Measurements from ENCODE around the gene TCF7. TPM values are rescaled to one million over a fixed set of nuclear protein-coding genes. Genes with fewer than 3 reads are reported as not detected.

TCF7 gene
- total RNA-seq, 4 donors from 2014 or later = 0.94 to 1.4 (median 1.1) TPM

DNA sequence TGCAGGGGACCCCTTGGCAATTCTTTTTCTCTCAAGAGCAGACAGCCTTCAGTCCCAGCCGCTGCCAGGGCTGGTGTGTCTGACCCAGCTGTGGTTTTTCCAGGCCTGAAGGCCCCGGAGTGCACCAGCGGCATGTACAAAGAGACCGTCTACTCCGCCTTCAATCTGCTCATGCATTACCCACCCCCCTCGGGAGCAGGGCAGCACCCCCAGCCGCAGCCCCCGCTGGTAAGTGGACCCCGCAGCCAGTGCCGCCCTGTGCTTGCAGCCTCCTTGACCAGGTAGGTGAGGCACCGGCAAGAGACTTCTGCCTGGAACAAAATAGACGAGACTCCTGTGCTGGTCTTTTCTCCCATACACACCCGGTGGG is 1.3 kb downstream of the TCF7 start:
- ATAC-seq = no peak
- TF ChIP-seq, protein P1, sequence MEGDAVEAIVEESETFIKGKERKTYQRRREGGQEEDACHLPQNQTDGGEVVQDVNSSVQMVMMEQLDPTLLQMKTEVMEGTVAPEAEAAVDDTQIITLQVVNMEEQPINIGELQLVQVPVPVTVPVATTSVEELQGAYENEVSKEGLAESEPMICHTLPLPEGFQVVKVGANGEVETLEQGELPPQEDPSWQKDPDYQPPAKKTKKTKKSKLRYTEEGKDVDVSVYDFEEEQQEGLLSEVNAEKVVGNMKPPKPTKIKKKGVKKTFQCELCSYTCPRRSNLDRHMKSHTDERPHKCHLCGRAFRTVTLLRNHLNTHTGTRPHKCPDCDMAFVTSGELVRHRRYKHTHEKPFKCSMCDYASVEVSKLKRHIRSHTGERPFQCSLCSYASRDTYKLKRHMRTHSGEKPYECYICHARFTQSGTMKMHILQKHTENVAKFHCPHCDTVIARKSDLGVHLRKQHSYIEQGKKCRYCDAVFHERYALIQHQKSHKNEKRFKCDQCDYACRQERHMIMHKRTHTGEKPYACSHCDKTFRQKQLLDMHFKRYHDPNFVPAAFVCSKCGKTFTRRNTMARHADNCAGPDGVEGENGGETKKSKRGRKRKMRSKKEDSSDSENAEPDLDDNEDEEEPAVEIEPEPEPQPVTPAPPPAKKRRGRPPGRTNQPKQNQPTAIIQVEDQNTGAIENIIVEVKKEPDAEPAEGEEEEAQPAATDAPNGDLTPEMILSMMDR (IDR thresholded peaks at IDR 0.05) = no peak
- TF ChIP-seq POLR2A (IDR thresholded peaks at IDR 0.05) = no peak
- no peak for TF ChIP-seq EP300 (IDR thresholded peaks at IDR 0.05)
- no peak for TF ChIP-seq POLR2AphosphoS5 (IDR thresholded peaks at IDR 0.05)
- WGBS, 2 donors (ENCODE audit: low coverage in 1 of 2) = 100% methylated on average over 1 of the region's 13 CpGs; no CpG with 5 or more reads in 1 of the 2 donors
- H3K36me3 ChIP-seq = no peaks in the 10 kb centered on the region
- no peaks in the 10 kb centered on the region for H3K9me3 ChIP-seq
- H3K27me3 ChIP-seq = peaks cover 31% of the 10 kb centered on the region
- no peak overlapping the region for H3K27ac ChIP-seq
- peak overlapping the region in 1 of 2 donors; percentile 61 for H3K4me3 ChIP-seq
- H3K4me1 ChIP-seq = peaks cover 0 to 24% (median 9%) of the 10 kb centered on the region in 3 donors

DNA sequence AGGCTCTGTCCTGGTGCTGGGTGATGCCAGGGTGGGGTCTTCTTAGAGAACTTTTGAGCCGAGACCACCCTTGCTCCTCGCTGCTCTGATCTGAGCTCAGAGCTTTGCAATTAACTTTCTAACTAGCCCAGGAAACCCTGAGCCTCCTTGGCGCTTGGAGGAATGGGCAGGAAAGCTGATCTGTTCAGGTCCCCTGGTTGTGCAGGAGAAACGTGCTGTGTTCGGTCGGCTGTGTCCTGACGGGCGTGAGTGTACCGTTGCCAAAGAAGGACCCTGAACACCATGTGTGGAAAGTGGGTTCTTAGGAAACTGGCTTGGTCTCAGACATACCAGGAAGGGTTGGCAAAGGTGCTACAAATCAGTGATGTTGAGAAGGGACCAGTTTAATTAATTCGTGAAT is 1.8 kb downstream of the TCF7 start:
- Histone ChIP-seq H3K9me3 (no peaks in the 10 kb centered on the region), H3K4me1 (peaks cover 0 to 24% (median 9%) of the 10 kb centered on the region in 3 donors), H3K4me3 (no peak overlapping the region), H3K27ac (no peak overlapping the region), H3K36me3 (no peaks in the 10 kb centered on the region), H3K27me3 (peaks cover 26% of the 10 kb centered on the region)
- 80 to 89% methylated on average over 1 of the region's 10 CpGs for WGBS, 2 donors (ENCODE audit: low coverage in 1 of 2)
- TF ChIP-seq POLR2A (IDR thresholded peaks at IDR 0.05) = no peak
- TF ChIP-seq, protein P1 (IDR thresholded peaks at IDR 0.05) = no peak
- no peak for TF ChIP-seq POLR2AphosphoS5 (IDR thresholded peaks at IDR 0.05)
- TF ChIP-seq EP300 (IDR thresholded peaks at IDR 0.05) = no peak
- no peak for ATAC-seq

DNA sequence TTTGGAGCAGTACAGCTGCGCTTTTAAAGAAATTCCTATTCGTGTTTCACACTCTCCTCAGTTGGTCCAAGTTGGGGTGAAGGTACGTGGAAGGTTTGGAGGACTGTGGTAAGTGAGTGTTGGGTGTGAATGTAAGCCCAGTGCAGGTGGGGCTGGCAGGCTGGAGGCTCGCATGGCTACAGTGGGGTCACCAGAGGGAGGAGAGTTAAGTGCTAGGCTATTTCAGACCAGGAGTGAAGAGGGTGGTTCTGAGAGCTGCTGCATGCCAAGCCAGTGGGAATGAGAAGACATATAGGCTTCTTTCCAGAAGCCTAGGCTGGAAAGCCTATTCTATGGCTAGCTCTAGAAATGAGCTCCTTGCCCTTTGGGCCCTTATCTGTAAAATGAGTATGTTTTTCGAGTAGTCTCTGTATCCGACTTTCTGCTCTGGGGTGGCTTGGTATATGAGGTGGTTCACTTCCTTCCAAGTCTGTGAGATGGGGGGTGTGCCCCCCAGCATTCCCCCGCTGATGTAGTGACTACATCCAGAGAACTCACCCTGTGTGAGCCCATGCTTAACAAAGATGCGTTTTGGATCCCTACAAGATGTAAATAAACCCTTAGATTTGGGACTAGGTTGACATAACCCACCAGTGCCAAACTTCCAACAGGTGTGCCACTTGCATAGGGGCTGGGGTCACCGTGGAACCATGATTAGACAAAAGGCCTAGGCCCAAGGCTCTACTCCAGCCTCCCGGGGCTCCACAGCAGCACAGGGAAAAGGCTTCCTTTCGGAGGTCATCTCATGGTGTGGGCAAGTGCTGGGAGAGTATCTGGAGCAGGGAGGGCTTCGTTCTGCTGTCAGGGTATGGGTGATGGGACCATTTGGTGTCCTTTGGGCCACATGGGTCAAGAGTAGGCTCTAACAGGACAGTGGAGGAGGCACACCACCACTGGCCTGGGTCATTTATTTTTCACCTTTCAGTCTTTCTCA is 2.6 kb downstream of the TCF7 start:
- Histone ChIP-seq H3K4me3 (no peak overlapping the region), H3K27ac (no peak overlapping the region), H3K36me3 (no peaks in the 10 kb centered on the region), H3K4me1 (peaks cover 0 to 24% (median 9%) of the 10 kb centered on the region in 3 donors), H3K9me3 (no peaks in the 10 kb centered on the region), H3K27me3 (peaks cover 18% of the 10 kb centered on the region)
- 92 to 100% methylated on average over 5 to 6 of the region's 12 CpGs for WGBS, 2 donors (ENCODE audit: low coverage in 1 of 2)
- ATAC-seq = no peak
- TF ChIP-seq POLR2AphosphoS5 (IDR thresholded peaks at IDR 0.05) = no peak
- TF ChIP-seq, protein P1 (IDR thresholded peaks at IDR 0.05) = no peak
- no peak for TF ChIP-seq POLR2A (IDR thresholded peaks at IDR 0.05)
- TF ChIP-seq EP300 (IDR thresholded peaks at IDR 0.05) = no peak

DNA sequence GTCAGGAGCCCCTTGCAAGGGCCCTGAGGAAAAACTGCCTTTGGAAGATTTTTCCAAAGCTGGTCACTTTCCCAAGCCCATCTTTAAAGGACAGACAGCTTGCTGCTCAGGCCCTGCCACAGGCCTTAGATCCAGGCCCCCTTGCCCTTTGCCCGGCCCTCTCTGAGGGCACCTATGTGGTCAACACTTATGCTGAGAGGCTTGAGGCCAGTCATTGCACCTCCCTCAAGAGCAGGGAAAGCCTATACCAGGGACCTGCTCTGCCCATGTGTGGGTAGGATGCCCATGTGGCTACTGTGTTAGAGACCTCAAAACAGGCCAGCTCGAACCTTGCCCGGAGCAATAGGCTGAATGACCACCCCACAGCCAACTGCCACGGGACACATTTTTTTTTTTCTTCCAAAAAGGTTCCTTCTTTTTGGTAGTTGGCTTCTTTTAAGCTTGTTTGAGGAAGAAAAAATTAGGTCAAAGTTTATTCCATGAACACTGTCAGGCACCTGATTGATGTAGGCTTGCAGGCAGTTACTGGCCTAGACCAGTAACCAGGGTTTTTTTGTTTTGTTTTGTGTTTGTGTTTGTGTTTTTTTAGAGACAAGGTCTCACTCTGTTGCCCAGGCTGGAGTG is 3.8 kb downstream of the TCF7 start:
- Histone ChIP-seq H3K36me3 (no peaks in the 10 kb centered on the region), H3K27ac (no peak overlapping the region), H3K4me1 (peaks cover 0 to 20% (median 6%) of the 10 kb centered on the region in 3 donors), H3K4me3 (no peak overlapping the region), H3K27me3 (peaks cover 5% of the 10 kb centered on the region), H3K9me3 (no peaks in the 10 kb centered on the region)
- WGBS, 2 donors (ENCODE audit: low coverage in 1 of 2) = 80 to 85% methylated on average over 1 to 3 of the region's 4 CpGs
- TF ChIP-seq EP300 (IDR thresholded peaks at IDR 0.05) (no peak), POLR2A (IDR thresholded peaks at IDR 0.05) (no peak), POLR2AphosphoS5 (IDR thresholded peaks at IDR 0.05) (no peak)
- TF ChIP-seq, protein P1 (IDR thresholded peaks at IDR 0.05) = no peak
- ATAC-seq = no peak
